ENCODE data around the gene LRRC10B.

LRRC10B gene

DNA sequence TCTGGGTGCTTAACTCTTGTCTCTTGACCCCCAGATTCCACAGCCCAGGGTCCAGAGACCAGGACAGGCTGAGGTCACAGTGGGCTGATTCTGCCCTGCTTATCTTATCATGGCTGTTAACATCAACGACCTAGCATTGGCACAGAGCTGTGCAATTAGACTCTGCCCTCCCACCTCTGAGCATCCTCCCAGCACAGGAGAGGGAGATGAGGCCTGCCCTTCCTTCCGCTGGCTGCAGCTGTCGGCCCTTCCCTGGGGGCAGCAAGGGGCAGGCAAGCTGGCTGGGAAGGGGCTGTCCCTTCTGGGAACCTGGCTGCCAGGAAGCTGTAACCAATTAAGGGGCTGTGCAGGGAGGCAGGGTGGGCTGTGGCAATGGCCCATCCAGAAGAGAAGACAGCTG lies 22.5 kb downstream of the LRRC10B start:
- H3K4me3 ChIP-seq (ENCODE audit: low read depth, low read length): no peak overlapping the region
- TF ChIP-seq, protein P1, sequence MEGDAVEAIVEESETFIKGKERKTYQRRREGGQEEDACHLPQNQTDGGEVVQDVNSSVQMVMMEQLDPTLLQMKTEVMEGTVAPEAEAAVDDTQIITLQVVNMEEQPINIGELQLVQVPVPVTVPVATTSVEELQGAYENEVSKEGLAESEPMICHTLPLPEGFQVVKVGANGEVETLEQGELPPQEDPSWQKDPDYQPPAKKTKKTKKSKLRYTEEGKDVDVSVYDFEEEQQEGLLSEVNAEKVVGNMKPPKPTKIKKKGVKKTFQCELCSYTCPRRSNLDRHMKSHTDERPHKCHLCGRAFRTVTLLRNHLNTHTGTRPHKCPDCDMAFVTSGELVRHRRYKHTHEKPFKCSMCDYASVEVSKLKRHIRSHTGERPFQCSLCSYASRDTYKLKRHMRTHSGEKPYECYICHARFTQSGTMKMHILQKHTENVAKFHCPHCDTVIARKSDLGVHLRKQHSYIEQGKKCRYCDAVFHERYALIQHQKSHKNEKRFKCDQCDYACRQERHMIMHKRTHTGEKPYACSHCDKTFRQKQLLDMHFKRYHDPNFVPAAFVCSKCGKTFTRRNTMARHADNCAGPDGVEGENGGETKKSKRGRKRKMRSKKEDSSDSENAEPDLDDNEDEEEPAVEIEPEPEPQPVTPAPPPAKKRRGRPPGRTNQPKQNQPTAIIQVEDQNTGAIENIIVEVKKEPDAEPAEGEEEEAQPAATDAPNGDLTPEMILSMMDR (IDR thresholded peaks at IDR 0.05; ENCODE audit: low read depth, low read length, missing control alignments): no peak
- DNase-seq (ENCODE audit: low read depth): no peak
- in situ Hi-C loops (cut with HindIII; ENCODE audit: low sequenced_read_pairs): no loop called here

DNA sequence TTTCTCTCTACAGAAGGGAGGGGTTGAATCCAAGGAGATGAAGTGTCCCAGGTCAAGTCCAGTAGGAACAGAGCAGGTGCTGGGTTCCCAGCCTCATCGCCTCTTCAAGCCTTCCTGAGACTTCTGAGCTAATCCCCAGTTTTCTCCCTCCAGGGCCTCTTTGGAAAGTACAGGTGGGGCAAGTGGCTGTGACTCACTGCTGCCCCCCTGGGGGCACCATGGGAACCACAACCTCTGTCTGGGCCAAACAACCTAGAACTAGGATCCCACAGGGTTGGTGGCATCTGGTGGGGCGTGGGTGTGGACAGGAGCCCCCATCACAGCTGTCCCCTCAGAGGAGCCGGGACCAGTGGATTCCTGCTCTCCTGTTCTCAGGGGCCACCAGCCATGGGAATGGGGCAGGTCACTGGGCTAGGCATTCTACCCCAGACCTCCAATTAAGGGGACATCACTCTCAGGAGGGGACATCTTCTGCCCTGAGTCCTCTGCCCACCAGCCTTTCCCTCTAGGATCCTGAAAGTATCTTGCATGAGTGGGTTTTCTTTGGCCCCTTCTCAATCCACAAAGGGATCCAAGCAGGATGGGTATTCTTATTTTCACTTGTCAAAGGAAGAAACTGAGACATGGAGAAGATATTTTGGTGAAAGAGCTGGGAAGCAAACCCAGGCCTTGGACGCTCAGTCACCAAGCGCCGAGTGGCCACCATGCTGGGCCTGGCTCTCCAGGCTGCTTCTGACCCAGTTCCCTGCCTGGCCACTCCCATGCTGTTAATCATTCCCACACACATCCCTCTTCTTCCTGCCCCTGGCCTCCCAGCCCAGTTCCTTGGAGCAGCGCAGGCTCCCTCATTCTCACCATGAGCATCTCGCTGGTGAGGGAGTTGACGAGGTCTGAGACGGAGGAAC lies 23.8 kb downstream of the LRRC10B start:
- in situ Hi-C loops (cut with HindIII; ENCODE audit: low sequenced_read_pairs): no loop called here
- TF ChIP-seq, protein P1 (IDR thresholded peaks at IDR 0.05; ENCODE audit: low read depth, low read length, missing control alignments): peak; percentile 91
- no peak for DNase-seq (ENCODE audit: low read depth)
- H3K4me3 ChIP-seq (ENCODE audit: low read depth, low read length): no peak overlapping the region

DNA sequence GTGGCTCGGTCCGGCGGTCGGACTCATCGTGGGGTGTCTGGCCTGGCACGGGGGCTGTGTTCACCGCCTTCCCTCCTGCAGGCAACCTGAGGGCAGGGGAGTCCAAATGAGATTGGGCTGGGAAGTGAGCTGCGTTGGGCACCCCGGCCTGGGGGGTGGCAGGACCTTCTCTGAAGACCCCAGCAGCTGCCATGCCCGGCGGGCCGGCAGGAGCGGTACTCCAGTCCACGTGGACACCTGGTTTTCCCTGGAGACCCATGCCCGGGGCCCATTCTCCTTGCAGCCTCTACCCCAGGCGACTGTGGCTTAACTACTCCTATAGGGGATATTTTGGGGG lies 24.5 kb downstream of the LRRC10B start:
- DNase-seq (ENCODE audit: low read depth): no peak
- H3K4me3 ChIP-seq (ENCODE audit: low read depth, low read length): no peak overlapping the region
- in situ Hi-C loops (cut with HindIII; ENCODE audit: low sequenced_read_pairs): no loop called here
- TF ChIP-seq, protein P1 (IDR thresholded peaks at IDR 0.05; ENCODE audit: low read depth, low read length, missing control alignments): no peak

DNA sequence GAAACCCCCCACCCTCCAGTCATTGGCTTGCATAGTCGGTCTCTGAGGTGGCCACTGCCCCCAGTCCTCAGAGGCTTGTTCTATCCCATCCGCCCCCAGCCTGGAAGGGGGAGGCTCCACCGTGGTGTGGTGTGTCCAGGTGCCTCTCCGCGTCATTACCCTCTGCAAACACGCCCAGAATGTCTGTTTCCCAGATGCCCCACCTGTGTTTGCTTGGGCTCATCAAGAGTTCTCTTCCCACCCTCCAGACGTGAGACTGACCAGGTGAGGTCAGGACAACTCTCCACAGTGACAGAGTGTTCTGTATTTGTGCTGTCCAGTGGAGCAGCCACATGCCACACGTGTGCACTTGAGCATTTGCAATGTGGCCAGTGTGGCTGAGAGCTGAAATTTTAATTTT lies 24.9 kb downstream of the LRRC10B start:
- no peak overlapping the region for H3K4me3 ChIP-seq (ENCODE audit: low read depth, low read length)
- DNase-seq (ENCODE audit: low read depth): no peak
- in situ Hi-C loops (cut with HindIII; ENCODE audit: low sequenced_read_pairs): no loop called here
- TF ChIP-seq, protein P1 (IDR thresholded peaks at IDR 0.05; ENCODE audit: low read depth, low read length, missing control alignments): no peak

DNA sequence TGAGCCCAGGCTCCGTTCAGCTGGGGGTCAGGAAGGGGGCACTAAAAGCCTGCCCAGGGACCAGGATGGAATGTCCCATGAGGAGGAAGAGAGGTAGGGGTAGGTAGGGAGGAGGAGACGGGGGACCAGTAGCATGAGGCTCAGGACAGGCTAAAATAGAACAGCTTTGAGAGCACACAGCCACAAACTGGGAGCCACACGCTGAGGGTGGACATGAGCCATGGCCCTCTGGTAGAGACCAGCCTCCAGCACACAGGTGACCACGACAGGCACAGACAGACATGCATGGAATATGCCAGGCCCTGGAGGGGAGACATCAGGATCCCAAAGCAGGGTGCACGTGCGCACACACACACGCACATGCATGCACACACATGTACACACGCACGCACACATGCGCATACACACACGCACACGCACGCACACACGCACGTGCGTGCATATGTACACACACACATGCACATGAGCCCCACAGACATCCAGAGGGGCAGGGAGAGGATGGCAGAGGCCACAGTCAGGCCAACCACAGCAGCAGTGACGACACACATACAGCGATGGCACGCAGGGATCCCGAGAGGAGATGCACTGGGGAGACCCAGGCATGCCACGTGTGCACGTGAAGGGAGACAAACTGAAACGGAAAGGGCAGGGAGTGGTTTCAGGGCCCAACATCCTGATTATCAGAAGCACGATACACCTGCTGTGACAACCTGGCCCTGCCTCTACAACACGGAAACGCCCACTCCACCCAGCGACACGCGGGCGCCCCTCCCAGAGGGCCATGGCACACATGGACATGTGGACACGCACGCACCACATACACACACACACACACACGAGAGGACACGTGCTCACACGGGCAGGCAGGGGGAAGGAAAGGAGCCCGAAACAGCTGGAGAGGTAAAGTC lies 25.7 kb downstream of the LRRC10B start:
- no peak overlapping the region for H3K4me3 ChIP-seq (ENCODE audit: low read depth, low read length)
- in situ Hi-C loops (cut with HindIII; ENCODE audit: low sequenced_read_pairs): no loop called here
- TF ChIP-seq, protein P1 (IDR thresholded peaks at IDR 0.05; ENCODE audit: low read depth, low read length, missing control alignments): no peak
- DNase-seq (ENCODE audit: low read depth): no peak

All from astrocyte of the cerebellum (primary cell).